Activated CD8-positive, alpha-beta memory T cell treated with anti-CD3 and anti-CD28 coated beads, Interleukin-2, amount 50 U/mL, for 24 hours (primary cell): ENCODE measurements around the gene PLCB1.
"Not testable (repeated sequence)": the region's sequence is repeated elsewhere in the genome, so short reads cannot be mapped to it uniquely, and the experiment has no call there.

Experiments used
- DNase-seq: peaks from one replicate; pipeline ENCODE4 v3.0.0-alpha.2; 2020; ENCODE audit errors: extremely low read depth

The PLCB1 gene

DNA sequence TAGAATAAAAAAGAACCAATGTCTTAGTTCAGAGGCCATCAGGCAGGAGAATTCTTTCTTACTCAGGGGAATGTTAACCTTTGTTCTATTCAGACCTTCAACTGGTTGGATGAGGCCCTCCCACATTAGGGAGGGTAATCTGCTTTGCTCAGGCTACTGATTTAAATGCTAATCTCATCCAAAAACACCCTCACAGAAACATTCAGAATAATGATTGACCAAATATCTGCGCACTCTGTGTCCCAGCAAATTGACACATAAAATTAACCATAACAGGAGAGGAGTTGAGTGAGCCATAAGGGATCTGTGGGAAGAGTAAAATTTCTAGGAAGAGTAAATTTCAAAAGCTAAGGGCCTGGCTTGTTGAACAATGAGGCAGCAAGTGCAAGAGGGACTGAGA, 702.8 kb downstream of the PLCB1 start:
- no peak for DNase-seq

DNA sequence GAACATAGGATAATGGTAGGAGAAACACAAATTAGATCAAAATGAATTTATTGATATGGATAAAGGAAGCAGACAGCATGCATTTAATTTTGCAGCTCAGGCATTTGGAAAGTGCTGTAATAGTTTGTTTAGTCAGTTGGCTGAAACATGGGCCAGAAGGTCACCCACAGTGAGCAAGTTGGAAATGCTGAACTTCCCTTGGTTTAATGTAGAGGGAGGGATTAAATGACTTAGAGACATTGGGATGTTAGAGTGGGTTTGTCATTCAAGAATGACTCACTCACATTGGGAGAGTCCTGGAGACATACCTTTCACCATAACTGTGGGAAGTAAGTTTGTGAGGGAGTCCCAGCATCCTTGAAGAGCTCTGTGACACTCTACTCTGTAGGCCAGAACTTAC, 705.3 kb downstream of the PLCB1 start:
- no peak for DNase-seq

DNA sequence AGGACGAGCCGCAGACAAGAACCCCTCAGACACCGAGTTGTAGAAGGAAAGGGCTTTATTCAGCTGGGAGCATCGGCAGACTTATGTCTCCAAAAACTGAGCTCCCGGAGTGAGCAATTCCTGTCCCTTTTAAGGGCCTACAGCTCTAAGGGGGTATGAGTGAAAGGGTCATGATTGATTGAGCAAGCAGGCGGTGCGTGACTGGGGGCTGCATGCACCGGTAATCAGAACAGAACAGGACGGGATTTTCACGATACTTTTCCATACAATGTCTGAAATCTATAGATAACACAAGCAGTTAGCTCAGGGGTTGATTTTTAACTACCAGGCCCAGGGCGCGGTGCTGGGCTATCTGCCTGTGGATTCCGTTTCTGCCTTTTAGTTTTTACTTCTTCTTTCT, 710.5 kb downstream of the PLCB1 start:
- DNase-seq = no peak

DNA sequence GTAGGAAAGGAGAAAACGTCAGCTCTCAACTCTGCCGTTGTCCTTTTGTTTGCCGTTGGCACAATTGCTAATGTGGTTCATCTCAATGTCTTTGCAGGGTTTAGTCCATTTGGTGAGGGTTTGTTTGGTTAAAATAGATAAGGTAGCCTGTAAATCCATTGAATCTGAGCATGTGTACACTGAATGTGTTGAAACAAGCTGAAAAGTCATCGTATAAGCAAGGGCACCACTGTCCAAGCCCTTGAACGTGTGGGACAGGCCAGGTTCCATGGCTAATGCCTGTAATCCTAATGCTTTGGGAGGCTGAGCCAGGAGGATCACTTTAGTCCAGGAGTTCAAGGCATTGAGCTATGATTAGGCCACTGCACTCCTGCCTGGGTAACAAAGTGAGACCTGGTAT, 712.1 kb downstream of the PLCB1 start:
- DNase-seq = no peak

DNA sequence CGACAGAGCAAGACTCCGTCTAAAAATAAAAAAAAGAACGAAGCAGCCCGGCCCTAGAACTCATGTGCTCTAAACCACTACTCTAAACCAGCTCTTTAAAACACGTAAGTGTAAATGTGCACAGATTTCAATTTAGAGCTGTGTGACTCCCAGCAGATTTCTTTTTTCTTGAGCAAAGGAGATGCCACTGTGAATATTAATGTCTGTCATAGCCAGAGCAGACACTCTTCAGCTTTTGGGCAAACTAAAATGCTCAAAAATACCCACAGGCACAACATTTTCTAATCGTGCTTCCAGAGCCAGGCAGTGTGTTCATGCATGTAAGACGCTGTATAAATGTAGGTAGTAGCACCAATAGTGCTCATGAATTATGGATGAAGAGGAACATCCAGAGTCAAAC, 717.9 kb downstream of the PLCB1 start:
- DNase-seq = no peak

DNA sequence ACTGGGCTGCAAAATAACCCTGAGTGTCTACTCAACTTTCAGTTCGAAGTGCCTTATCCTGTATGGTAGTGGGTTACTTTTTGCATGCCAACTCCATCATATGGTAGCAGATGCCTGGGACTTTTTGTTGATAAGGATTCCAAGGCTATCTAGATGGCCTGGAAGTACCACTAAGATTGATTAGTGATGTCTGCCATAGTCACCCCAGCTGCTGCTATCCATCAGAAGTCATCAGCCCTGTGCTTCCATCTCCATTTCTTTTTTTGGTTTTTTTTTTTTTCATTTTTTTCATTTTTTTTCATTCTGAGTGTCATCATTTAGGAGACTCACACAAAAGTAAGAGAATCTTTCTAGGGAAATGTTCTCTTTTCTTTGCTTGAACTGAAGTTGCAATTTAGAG, 719.4 kb downstream of the PLCB1 start:
- no peak for DNase-seq

DNA sequence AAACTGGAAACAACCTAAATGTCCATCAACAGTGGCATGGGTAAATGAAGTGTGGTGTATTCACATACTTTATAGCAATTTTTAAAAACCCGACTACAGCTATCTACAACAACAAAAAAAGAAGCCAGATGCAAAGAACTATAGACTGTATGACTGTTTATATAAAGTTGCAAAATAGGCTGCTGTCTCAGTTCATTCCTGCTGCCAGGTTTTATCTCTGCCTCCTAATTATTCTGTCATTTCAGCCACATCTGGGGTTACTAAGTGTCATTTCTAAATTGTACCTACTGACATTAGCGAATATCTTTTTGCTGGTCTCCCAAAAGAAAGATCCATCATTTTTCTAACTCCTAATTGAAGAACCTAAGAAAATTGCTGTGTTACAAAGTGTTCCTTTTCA, 719.9 kb downstream of the PLCB1 start:
- DNase-seq = not testable (repeated sequence)

DNA sequence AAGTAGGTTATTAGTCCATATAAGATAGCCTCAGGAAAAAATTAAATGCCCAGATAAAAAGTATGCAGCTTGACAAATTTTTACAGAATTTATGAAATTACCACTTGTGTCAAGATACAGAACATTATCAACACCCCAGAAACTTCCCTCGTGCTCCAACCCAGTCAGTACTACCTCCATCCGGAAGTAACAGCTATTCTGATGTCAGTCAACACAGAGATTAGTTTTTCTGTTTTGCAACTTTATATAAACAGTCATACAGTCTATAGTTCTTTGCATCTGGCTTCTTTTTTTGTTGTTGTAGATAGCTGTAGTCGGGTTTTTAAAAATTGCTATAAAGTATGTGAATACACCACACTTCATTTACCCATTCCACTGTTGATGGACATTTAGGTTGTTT, 721.1 kb downstream of the PLCB1 start:
- not testable (repeated sequence) for DNase-seq

DNA sequence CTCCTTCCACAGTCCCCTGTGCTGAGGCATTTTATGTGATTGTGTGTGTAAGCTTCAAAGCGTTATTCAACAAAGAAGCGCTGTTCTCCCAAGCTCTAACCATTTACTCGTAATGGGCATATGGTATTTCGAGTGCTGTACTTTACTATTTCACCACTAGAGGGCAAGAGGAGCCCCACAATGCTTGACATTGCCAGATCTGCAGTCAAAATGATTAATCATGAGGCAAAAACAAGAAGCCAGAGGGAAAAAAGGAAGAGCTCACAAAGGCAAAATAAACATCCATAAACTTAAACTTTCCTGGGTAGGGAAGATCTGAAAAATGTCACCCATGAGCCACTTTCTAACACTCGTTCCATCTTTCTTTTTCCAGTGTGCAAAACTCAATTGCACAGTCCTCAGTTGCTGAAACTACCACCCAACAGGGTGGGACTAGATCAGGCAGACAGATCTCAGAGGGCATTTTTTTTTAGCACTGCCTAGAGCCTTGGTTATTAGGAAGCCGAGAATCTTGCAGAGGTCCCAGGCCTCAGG, 721.8 kb downstream of the PLCB1 start:
- DNase-seq = no peak

DNA sequence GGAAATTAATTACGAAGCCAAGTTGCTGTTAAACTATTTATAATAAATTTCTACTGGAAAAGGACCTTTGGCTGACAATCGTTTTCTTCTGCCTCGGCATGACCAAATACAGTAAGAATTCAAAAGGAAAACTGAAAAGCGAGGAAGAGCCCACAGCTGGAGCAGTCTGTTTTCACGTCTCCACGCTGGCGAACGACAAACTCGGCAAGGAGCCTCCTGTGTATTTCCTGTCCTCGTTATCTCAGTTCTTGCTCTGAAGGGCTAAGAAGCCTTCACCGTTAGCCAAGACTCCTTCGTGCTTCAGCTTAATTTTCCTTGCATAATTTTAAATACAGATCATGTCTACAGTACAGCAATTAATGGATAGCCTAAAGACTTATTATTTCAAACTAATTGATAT, 722.5 kb downstream of the PLCB1 start:
- no peak for DNase-seq

DNA sequence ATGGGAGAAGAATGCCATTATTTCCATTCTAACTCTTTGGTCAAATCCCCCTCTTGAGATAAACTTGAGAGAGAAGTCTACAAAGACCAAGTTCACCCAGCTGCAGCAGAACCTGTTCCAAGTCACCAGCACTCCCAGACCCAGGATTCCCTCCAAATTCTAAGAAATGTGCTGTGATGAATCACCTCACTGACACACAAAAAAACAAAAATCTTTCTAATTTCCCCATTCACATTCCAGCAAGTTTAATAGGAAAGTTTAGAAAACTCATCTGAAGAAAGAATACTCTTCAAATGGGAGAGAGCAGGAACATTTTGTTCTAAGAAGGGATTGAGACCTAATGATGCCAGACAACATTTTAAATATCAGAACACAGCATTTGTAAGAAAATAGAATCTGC, 723.2 kb downstream of the PLCB1 start:
- DNase-seq = no peak

DNA sequence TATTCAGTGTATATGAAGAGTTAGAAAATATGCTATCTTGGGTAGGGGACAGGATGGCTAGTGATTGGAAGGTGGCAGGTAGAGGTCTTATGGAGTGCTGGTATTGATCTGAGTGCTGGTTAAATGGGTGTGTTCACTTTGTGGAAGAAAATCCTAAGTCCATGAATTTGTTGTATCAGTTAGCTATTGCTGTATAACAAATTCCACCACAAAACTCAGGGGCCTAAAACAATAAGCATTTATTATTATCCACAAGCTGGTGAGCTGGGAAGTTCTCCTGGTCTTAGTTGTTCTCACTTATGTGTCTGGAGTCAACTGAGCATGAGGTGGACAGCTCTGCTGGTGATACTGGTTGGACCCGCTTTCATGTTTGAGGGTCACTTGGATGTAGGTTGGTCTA, 724.6 kb downstream of the PLCB1 start:
- DNase-seq = no peak

DNA sequence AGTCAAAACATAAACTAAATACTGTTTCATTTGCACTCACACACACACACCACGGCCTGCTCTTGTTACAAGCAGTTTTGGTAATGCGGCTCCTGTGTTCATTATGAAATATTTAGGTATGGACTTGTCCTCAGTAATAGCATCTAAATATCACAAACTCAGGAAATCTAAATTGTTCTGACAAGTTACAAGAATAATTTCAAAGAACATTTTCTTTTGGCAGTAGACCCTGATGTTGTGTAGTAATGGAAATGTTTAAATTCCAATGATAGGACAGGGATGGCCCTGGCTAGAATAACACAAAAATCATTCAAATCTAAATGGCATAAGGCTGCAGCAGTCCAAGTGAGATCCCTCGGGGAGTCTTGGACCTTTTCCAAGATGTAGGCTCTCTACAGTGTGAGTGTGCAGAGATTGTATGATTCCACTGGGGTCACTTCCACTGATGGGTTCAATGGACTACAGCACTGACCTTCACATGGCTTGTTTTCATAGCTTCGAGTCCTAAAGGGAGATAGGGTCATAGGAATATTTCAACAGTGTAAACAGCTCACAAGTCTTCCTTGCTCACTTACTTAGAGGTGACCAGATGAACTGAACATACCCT, 726.2 kb downstream of the PLCB1 start:
- DNase-seq = no peak

DNA sequence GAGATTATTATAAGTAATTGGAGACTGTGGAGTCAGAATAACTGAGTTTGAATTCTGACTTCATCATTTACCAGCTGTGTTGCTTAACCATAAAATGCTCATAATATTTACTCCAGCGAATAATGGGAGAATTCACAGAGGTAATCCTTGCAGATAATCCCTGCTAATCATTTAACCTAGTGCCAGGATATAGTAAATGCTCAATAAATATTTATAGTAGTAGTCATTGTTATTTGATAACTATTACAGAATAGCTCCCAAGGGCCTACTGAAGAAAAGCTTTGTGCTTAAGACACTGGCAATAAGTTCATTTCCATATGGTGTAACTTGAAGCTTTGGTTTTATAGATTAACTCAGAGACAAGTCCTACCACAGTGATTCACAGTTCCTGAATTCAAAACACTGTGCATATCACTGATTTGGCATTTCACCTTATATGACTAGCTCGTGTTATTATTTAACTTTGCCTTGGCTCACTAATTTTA, 728.0 kb downstream of the PLCB1 start:
- no peak for DNase-seq

DNA sequence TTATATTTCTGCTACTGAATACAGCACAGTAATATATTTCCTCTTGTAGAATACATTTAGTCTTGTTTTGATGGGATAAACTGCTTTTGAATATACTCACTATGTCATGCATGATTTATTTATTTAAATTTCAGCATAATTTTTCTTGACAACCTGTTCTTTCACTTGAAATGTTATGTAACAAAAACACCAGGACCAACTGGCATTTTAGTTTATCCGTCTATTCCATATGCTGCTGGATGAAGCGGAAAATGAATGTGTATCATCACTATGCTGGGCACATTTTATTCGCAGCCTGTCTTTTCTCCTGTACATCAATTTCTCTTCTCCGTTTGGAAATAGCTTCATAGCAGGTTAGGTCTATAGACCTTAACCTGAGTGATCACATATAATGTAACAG, 730.0 kb downstream of the PLCB1 start:
- no peak for DNase-seq

DNA sequence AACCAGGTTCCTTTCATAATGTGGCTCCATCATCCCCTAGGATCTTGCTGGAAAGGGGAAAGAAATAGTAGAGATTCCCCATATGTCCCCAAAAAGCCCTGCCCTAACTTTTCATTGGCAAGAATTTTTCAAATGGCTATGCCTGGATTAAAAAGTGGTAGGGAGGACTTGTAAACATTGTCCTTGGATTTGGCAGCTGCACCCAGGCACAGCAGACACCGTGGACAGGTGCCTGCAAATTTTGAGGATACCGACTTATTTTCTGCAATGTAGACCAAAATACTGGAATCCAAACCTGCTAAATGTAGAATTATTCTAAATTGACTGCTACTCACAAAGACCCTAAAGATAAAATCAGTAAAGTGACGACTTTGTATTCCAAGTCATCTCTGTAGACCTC, 733.6 kb downstream of the PLCB1 start:
- no peak for DNase-seq

DNA sequence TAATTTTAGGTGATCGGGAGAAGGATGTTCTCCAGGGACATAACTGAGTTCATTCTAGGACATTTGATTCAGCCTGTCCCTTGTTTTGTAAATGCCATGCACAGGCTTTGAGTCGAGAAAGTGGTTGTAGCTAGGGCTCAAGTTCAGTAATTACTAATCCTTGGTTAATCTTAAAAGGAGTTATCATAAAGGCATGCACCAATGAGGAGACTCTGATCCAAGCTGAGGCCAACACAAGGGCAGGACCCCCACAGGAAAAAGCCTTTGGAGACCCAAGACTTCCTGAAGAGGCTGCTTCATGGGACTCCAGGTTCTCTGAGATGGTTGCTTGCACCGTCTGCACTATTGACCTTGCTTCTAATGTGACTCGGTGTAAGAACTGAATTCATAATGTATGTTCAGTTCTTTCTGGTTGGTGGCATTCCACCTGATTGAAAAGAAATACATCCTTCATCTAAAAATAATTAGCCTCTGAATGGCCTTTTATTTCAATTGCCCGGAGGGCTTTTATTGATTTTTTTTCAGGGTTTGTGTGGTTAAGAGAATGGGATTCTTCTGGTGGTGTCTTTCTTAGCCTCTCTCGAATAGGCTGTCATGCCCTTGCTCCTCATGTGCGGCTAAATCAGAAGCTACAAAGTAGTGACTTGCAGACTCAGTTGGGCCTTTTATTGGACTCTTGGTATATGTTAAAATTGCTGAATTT, 735.1 kb downstream of the PLCB1 start:
- DNase-seq = no peak

DNA sequence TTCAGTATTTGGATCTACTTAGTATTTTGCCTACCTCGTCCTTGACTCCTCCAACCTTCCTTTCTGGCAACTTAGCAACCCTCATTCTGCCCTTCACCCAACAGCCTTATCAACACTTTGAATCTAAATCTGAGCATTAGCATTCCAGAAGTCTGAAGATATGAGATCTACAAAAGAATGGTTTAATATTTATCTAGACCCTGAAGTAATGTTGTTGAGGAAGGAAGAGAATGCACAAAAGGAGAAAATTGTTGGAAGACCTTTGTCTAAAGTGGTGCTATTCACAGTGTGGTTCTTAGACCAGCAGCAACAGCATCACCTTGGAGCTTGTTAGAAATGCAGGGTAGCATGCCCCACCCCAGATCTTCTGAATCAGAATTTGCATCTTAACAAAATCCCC, 738.6 kb downstream of the PLCB1 start:
- no peak for DNase-seq

DNA sequence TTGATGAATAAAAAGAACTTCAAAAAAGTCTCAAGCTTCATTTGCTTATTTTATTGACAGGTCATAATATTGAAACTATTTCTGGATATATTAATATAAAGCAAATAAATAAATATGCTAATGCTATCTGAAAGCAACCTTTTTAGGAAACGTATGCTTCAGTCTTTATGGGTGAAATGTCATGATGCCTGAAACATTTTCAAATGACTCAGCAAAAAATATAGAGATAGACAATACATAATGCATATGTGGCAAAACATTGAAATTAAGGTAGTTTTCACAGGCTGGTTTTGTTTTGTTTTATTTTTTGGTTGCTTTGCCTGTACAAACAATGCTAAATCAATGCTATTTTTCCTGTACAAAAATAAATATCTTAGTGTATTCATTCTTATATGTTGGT, 742.4 kb downstream of the PLCB1 start:
- DNase-seq = no peak

DNA sequence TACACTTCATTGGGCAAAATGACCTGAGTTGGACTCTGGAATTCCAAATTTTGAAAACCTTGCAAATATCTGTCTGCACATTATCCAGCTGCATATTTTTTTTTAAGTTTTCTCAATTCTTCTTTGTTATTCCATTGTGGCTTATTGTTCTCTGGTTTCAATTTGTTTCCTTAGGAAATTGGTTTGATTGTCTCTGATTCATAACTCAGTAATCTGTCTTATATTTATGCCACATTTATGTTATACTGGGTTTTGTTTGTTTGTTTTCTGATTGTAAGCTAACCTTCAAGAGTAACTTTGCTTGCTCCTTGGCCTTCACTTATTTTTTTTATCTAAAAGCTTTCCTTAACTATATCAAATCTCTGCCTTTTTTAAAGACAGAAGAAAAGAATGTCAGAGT, 743.5 kb downstream of the PLCB1 start:
- no peak for DNase-seq

DNA sequence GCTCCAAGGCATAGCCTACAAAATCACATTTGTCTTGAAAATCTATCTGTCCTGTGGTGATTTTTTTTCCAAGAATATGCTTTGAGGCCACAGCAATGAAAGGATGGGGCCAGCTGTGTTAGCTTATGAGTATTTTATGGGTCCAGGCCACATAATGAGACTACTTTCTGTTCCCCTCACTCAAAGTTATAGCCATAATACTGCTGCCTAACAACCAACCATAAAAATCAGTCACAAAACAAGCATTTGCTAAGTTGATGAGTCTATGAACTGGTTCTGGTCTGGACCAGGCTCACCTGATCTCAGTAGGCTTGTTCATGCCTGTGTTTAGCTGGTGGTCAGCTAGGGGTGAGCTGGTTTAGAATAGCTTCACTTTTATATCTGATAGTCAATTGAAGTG, 744.3 kb downstream of the PLCB1 start:
- DNase-seq = no peak

DNA sequence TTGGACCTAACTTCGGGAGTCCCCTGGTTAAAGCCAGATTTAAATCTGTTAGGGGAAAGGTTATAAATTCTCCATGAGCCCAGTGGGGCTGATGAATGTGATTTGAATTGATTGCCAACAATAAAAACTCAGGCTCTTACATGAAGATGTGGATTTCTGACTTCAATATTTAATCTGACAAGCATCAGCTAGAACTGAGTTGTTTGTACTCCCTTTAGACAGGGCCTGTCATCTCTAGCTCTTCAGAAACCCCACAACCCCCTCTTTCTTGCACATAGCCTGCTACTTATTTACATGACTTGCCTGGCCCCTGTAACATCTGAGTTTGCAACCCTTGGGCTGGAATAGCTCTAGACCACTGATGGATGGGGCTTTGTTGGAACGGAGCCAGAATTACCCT, 745.2 kb downstream of the PLCB1 start:
- DNase-seq = no peak

DNA sequence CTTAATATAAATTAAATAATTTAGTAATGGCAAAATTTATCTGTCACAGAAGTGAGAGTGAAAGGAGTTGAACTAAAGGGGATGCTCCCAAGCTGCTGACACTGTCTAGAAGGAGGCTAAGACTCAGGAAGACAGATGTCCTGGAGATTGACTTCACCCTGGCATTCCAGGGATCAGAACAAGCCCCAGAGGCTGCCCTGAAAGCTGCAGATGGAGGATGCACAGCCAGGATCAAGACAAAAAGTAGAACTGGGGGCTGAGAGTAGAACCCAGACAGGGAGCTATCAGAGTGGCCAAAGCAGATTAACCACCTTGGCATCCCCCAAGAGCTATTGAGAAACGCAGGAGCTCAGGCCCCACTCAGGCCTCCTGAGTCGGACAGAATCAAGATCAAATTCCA, 747.6 kb downstream of the PLCB1 start:
- no peak for DNase-seq
